CD14-positive monocyte (primary cell): ENCODE measurements around the gene TBC1D10A. TPM values are rescaled to one million over a fixed set of nuclear protein-coding genes. Genes with fewer than 3 reads are reported as not detected.

Source experiments
- DNase-seq, 3 donors: peaks; one replicate each; pipeline ENCODE4 v3.0.0-alpha.2; 2011 to 2022
- H2AFZ ChIP-seq: 2 replicates; pipeline ENCODE4 v1.6.0; 2012; ENCODE audit warnings: mild to moderate bottlenecking, low read depth, low read length, inconsistent platforms; ENCODE audit not compliant: insufficient read depth, poor library complexity, severe bottlenecking
- H3K27ac ChIP-seq, 2 donors: 1 replicate in 1 of 2; 2 replicates in 1 of 2; pipeline ENCODE4 v1.5.1; 2012 to 2013; ENCODE audit warnings: low read length in 2 of 2, control low read depth in 1 of 2, inconsistent platforms in 1 of 2, low read depth in 1 of 2, mild to moderate bottlenecking in 1 of 2
- H3K27me3 ChIP-seq, 2 donors: one replicate each; pipeline versions ENCODE4 v1.6.0 to v1.6.1; 2011 to 2013; ENCODE audit warnings: low read length in 2 of 2; ENCODE audit not compliant: control insufficient read depth in 2 of 2, insufficient read depth in 2 of 2
- H3K36me3 ChIP-seq, 2 donors: replicated peaks in 1 of 2; 1 replicate in 1 of 2; 2 replicates in 1 of 2; pipeline versions ENCODE4 v1.5.1 to v1.6.1; 2012 to 2013; ENCODE audit warnings: low read length in 2 of 2, control low read depth in 1 of 2, inconsistent platforms in 1 of 2, mild to moderate bottlenecking in 1 of 2; ENCODE audit not compliant: insufficient read depth in 2 of 2, control insufficient read depth in 1 of 2
- H3K4me1 ChIP-seq, 2 donors: 1 replicate in 1 of 2; 2 replicates in 1 of 2; pipeline versions ENCODE4 v1.5.1 to v1.6.1; 2012 to 2013; ENCODE audit warnings: low read length in 2 of 2, control low read depth in 1 of 2, inconsistent platforms in 1 of 2, mild to moderate bottlenecking in 1 of 2, moderate library complexity in 1 of 2; ENCODE audit not compliant: insufficient read depth in 2 of 2, control insufficient read depth in 1 of 2
- H3K4me2 ChIP-seq: replicated peaks from 2 replicates; pipeline ENCODE3; 2012; ENCODE audit warnings: low read length, moderate library complexity, mild to moderate bottlenecking; ENCODE audit not compliant: poor library complexity, severe bottlenecking; ENCODE audit errors: extremely low read depth
- H3K4me3 ChIP-seq, 3 experiments: fragments of 200-600 bp in 1 of 3; sonication (generic) in 1 of 3; replicated peaks in 1 of 3; 1 replicate in 2 of 3; 2 replicates in 1 of 3; pipeline ENCODE4 v1.5.1; 2011 to 2013; ENCODE audit warnings: low read length in 3 of 3, mild to moderate bottlenecking in 3 of 3, control low read depth in 2 of 3, low read depth in 2 of 3, inconsistent platforms in 1 of 3, moderate library complexity in 1 of 3
- H3K79me2 ChIP-seq: 2 replicates; pipeline ENCODE4 v1.6.0; 2012; ENCODE audit warnings: mild to moderate bottlenecking, control low read depth, inconsistent platforms, low read length, moderate library complexity; ENCODE audit not compliant: insufficient read depth
- H3K9ac ChIP-seq: 2 replicates; pipeline ENCODE4 v1.6.0; 2017; ENCODE audit warnings: low read length, mild to moderate bottlenecking; ENCODE audit not compliant: insufficient read depth, poor library complexity, severe bottlenecking
- H3K9me3 ChIP-seq, 2 donors: replicated peaks in 1 of 2; 1 replicate in 1 of 2; 2 replicates in 1 of 2; pipeline versions ENCODE4 v1.5.1 to v1.6.1; 2012 to 2013; ENCODE audit warnings: low read length in 2 of 2, control low read depth in 1 of 2; ENCODE audit not compliant: control insufficient read depth in 1 of 2, insufficient read depth in 1 of 2
- H4K20me1 ChIP-seq: 2 replicates; pipeline ENCODE4 v1.6.0; 2012; ENCODE audit warnings: mild to moderate bottlenecking, low read length, control low read depth, moderate library complexity; ENCODE audit not compliant: insufficient read depth
- H3K27ac Mint-ChIP-seq, 7 donors: one replicate each; pipeline ENCODE4 v1.8.0; 2020; ENCODE audit warnings: mild to moderate bottlenecking in 7 of 7, mixed read lengths in 7 of 7, moderate library complexity in 6 of 7, inconsistent platforms in 2 of 7
- H3K27me3 Mint-ChIP-seq, 3 donors: one replicate each; pipeline ENCODE4 v1.8.0; 2021 to 2022; ENCODE audit warnings: low read depth in 3 of 3, mild to moderate bottlenecking in 3 of 3, mixed read lengths in 3 of 3, moderate library complexity in 3 of 3, inconsistent platforms in 1 of 3
- H3K36me3 Mint-ChIP-seq, 2 donors: one replicate each; pipeline ENCODE4 v1.8.0; 2020; ENCODE audit warnings: mixed read lengths in 2 of 2, inconsistent platforms in 1 of 2, mild to moderate bottlenecking in 1 of 2
- H3K4me1 Mint-ChIP-seq: one replicate; pipeline ENCODE4 v1.8.0; 2020; ENCODE audit warnings: mild to moderate bottlenecking, mixed read lengths
- H3K4me3 Mint-ChIP-seq, 2 donors: one replicate each; pipeline ENCODE4 v1.8.0; 2020; ENCODE audit warnings: mild to moderate bottlenecking in 2 of 2, mixed read lengths in 2 of 2, moderate library complexity in 1 of 2
- H3K9me3 Mint-ChIP-seq, 7 donors: one replicate each; pipeline ENCODE4 v1.8.0; 2020 to 2022; ENCODE audit warnings: mixed read lengths in 7 of 7, mild to moderate bottlenecking in 6 of 7, moderate library complexity in 6 of 7, inconsistent platforms in 2 of 7
- WGBS: methylation state at CpG from one replicate; pipeline ENCODE4 v1.1.5; 2013; ENCODE audit warnings: missing lambda C conversion rate; ENCODE audit not compliant: insufficient coverage; 5-methylcytosine and 5-hydroxymethylcytosine counted together
- intact Hi-C, 2 donors: fragments of 100-400 bp; cut with micrococcal nuclease; formaldehyde crosslinking; loops; one replicate each; pipeline versions ENCODE4 v1.15.0 to v1.15.1; 2023
- polyA plus RNA-seq, 3 donors: library from polyadenylated mRNA; depleted of rRNA in 1 of 3; unstranded in 2 of 3; stranded (reverse) in 1 of 3; fragments of 300-500 nt in 2 of 3; fragments of >200 nt in 1 of 3; fragmentation: Illumina TruSeq in 2 of 3; gene quantifications; 1 replicate in 2 of 3; 2 replicates in 1 of 3; pipeline ENCODE4 v1.2.3, GENCODE V29; 2012 to 2021
- TF ChIP-seq, protein P1 (sequence below): fragments of 200-600 bp; IDR thresholded peaks from one replicate; pipeline ENCODE4 v1.8.0; 2022; ENCODE audit warnings: antibody characterized with exemption, mild to moderate bottlenecking

TBC1D10A gene
- polyA plus RNA-seq, 3 donors: 13.4 to 38.3 (median 21.8) TPM

DNA sequence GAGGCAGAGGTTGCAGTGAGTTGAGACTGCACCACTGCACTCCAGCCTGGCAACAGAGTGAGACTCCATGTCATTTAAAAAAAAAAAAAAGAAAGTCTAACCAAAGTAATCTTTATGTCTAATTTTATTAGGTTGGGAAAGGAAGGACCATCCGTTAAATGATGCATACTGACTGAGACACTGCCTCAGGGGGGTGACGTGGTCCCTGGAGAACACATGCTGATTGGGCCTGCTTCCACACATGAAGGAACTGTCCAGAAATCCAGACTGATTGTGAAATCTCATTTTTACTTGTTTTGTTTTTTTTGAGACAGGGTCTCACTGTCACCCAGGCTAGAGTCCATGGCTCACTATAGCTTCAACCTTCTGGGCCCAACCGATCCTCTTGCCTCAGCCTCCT is 24.5 kb upstream of the TBC1D10A start:
- no peaks in the 10 kb centered on the region for H3K27me3 ChIP-seq
- Mint-ChIP-seq H3K4me3 (no peak overlapping the region), H3K9me3 (no peaks in the 10 kb centered on the region), H3K27ac (peak overlapping the region in 6 of 7 donors; percentile 6 to 54 (median 34)), H3K27me3 (peaks cover 0 to 3% (median 0%) of the 10 kb centered on the region in 3 donors), H3K4me1 (peaks cover 25% of the 10 kb centered on the region), H3K36me3 (peaks cover 64 to 83% of the 10 kb centered on the region in 2 donors)
- peaks cover 88% of the 10 kb centered on the region for H3K79me2 ChIP-seq
- no peak overlapping the region for H3K4me2 ChIP-seq
- no peaks in the 10 kb centered on the region for H3K9me3 ChIP-seq
- no peak overlapping the region for H2AFZ ChIP-seq
- H3K36me3 ChIP-seq: peaks cover 69 to 78% of the 10 kb centered on the region in 2 donors
- no peak overlapping the region for H3K4me3 ChIP-seq
- 97% methylated on average over 3 of the region's 3 CpGs for WGBS
- TF ChIP-seq, protein P1, sequence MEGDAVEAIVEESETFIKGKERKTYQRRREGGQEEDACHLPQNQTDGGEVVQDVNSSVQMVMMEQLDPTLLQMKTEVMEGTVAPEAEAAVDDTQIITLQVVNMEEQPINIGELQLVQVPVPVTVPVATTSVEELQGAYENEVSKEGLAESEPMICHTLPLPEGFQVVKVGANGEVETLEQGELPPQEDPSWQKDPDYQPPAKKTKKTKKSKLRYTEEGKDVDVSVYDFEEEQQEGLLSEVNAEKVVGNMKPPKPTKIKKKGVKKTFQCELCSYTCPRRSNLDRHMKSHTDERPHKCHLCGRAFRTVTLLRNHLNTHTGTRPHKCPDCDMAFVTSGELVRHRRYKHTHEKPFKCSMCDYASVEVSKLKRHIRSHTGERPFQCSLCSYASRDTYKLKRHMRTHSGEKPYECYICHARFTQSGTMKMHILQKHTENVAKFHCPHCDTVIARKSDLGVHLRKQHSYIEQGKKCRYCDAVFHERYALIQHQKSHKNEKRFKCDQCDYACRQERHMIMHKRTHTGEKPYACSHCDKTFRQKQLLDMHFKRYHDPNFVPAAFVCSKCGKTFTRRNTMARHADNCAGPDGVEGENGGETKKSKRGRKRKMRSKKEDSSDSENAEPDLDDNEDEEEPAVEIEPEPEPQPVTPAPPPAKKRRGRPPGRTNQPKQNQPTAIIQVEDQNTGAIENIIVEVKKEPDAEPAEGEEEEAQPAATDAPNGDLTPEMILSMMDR: no peak
- intact Hi-C loops: loop anchor here in 1 of 2 donors (10.0 kb wide), 1 partner anchor 46 kb away; no protein-coding TSS in a partner anchor
- no peak for DNase-seq
- no peak overlapping the region for H3K27ac ChIP-seq
- H3K4me1 ChIP-seq: peaks cover 19 to 21% of the 10 kb centered on the region in 2 donors
- peaks cover 98% of the 10 kb centered on the region for H4K20me1 ChIP-seq
- no peak overlapping the region for H3K9ac ChIP-seq

DNA sequence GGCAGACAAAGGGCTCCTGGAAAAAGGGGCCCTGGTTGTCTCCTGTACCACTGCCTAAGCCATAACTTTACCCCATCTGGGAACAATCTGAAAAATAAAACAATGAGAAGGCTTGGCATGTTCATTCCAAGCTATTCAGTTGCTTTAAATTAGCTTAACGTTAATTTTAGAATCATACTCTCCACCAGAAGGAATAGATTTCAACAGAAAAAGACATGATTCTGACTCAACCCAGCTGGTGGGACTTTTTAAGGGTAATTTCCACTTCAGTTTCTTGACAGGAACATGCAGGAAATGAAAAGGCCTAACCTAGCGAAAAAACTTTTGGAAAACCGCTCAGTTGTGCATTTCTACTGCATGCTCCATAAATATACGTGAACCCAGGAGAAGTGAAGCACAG is 22.1 kb upstream of the TBC1D10A start:
- no peak overlapping the region for H2AFZ ChIP-seq
- no peaks in the 10 kb centered on the region for H3K4me1 ChIP-seq
- WGBS: 96% methylated on average over 3 of the region's 4 CpGs
- H4K20me1 ChIP-seq: peaks cover 96% of the 10 kb centered on the region
- Mint-ChIP-seq H3K36me3 (peaks cover 82 to 98% of the 10 kb centered on the region in 2 donors), H3K4me3 (no peak overlapping the region), H3K27me3 (peaks cover 0 to 1% (median 0%) of the 10 kb centered on the region in 3 donors), H3K9me3 (peaks cover 0 to 2% (median 0%) of the 10 kb centered on the region in 7 donors), H3K27ac (no peak overlapping the region), H3K4me1 (peaks cover 2% of the 10 kb centered on the region)
- TF ChIP-seq, protein P1: no peak
- DNase-seq: no peak
- H3K9me3 ChIP-seq: no peaks in the 10 kb centered on the region
- no peak overlapping the region for H3K27ac ChIP-seq
- no peak overlapping the region for H3K9ac ChIP-seq
- peaks cover 63% of the 10 kb centered on the region for H3K79me2 ChIP-seq
- peaks cover 91 to 98% of the 10 kb centered on the region in 2 donors for H3K36me3 ChIP-seq
- H3K27me3 ChIP-seq: no peaks in the 10 kb centered on the region
- H3K4me2 ChIP-seq: no peak overlapping the region
- H3K4me3 ChIP-seq: no peak overlapping the region
- intact Hi-C loops: no loop called here
